ENCODE measurements around the gene IL1RAPL2.

IL1RAPL2 gene

GRCh38 chrX:105533951-105534350, 968.0 kb downstream of the IL1RAPL2 start:
- TF ChIP-seq SCRT1 (tag by site-specific recombination; IDR thresholded peaks at IDR 0.05; ENCODE audit: borderline replicate concordance) (no peak), ZNF239 (tag by site-specific recombination; IDR thresholded peaks at IDR 0.05) (no peak), ZNF654 (tag by site-specific recombination; IDR thresholded peaks at IDR 0.05; ENCODE audit: low read depth) (no peak), YY1 (tag by site-specific recombination; IDR thresholded peaks at IDR 0.05) (no peak), PRDM4 (tag by site-specific recombination; IDR thresholded peaks at IDR 0.05) (no peak), ZNF350 (tag by site-specific recombination; IDR thresholded peaks at IDR 0.05) (no peak), IKZF3 (tag by site-specific recombination; IDR thresholded peaks at IDR 0.05) (no peak), ZSCAN30 (tag by site-specific recombination; IDR thresholded peaks at IDR 0.05) (no peak)
- Histone ChIP-seq H3K4me3 (ENCODE audit: low read depth, low read length) (no peak overlapping the region), H3K4me1 (ENCODE audit: control insufficient read depth, insufficient read depth, low read length) (no peaks in the 10 kb centered on the region), H3K9me3 (ENCODE audit: control insufficient read depth, insufficient read depth, low read depth, low read length) (no peaks in the 10 kb centered on the region), H3K27ac (ENCODE audit: extremely low read depth, low read depth, low read length) (no peak overlapping the region), H3K36me3 (ENCODE audit: control insufficient read depth in 2 of 2, insufficient read depth in 1 of 2, low read length in 2 of 2) (no peaks in the 10 kb centered on the region)
- CTCF ChIA-PET, result no interaction called here
- POLR2A ChIA-PET, result no interaction called here

- Histone ChIP-seq H3K36me3 (ENCODE audit: control insufficient read depth in 2 of 2, insufficient read depth in 1 of 2, low read length in 2 of 2) (no peaks in the 10 kb centered on the region), H3K4me1 (ENCODE audit: control insufficient read depth, insufficient read depth, low read length) (no peaks in the 10 kb centered on the region), H3K27ac (ENCODE audit: extremely low read depth, low read depth, low read length) (no peak overlapping the region), H3K4me3 (ENCODE audit: low read depth, low read length) (no peak overlapping the region), H3K9me3 (ENCODE audit: control insufficient read depth, insufficient read depth, low read depth, low read length) (peaks cover 4% of the 10 kb centered on the region; the same call in 1 of the 2 replicates)
- CTCF ChIA-PET, result interaction anchor here (0.7 kb wide), 1 partner anchor 168 kb away, joined by 3 read pairs; no protein-coding TSS in a partner anchor
- TF ChIP-seq OSR2 (tag by site-specific recombination; IDR thresholded peaks at IDR 0.05) (no peak), ZNF394 (tag by site-specific recombination; IDR thresholded peaks at IDR 0.05; ENCODE audit: borderline replicate concordance) (no peak), ZNF571 (tag by site-specific recombination; IDR thresholded peaks at IDR 0.05) (no peak), ZNF121 (tag by site-specific recombination; IDR thresholded peaks at IDR 0.05) (no peak), ZNF398 (tag by site-specific recombination; IDR thresholded peaks at IDR 0.05) (no peak), ZNF792 (tag by site-specific recombination; IDR thresholded peaks at IDR 0.05) (no peak), ZNF704 (tag by site-specific recombination; IDR thresholded peaks at IDR 0.05) (no peak), ZBTB10 (tag by site-specific recombination; IDR thresholded peaks at IDR 0.05) (no peak), KLF17 (tag by site-specific recombination; IDR thresholded peaks at IDR 0.05) (no peak), EGR2 (tag by site-specific recombination; IDR thresholded peaks at IDR 0.05; ENCODE audit: low read depth) (no peak), PRDM4 (tag by site-specific recombination; IDR thresholded peaks at IDR 0.05) (no peak)
- POLR2A ChIA-PET, result no interaction called here
Observed at GRCh38 chrX:105543283-105543682, 977.3 kb downstream of the IL1RAPL2 start.

Data from HEK293 (cell line).